ENCODE data around the gene ITGAV.
A peak's percentile ranks its signal among the peaks of the same experiment; 100 is the strongest.

Gene ITGAV

GRCh38 chr2:186612026-186612425 lies 22.2 kb downstream of the ITGAV start:
- no peak for DNase-seq (ENCODE audit: low spot score)

GRCh38 chr2:186612555-186613440 lies 22.9 kb downstream of the ITGAV start:
- DNase-seq (ENCODE audit: low spot score) (no peak), FAIRE-seq (no peak)

More at GRCh38 chr2:186612026-186612425, 22.2 kb downstream of the ITGAV start:
- FAIRE-seq: no peak

GRCh38 chr2:186614373-186614772 lies 24.5 kb downstream of the ITGAV start:
- DNase-seq (ENCODE audit: low spot score) (no peak), FAIRE-seq (peak; percentile 68)

- FAIRE-seq (no peak), DNase-seq (ENCODE audit: low spot score) (no peak)
These were observed 27.3 kb downstream of the ITGAV start for GRCh38 chr2:186617148-186617547.

GRCh38 chr2:186617771-186618170 lies 27.9 kb downstream of the ITGAV start:
- FAIRE-seq (no peak), DNase-seq (ENCODE audit: low spot score) (no peak)

GRCh38 chr2:186618696-186619095 lies 28.8 kb downstream of the ITGAV start:
- FAIRE-seq (no peak), DNase-seq (ENCODE audit: low spot score) (no peak)

GRCh38 chr2:186623084-186623483 lies 33.2 kb downstream of the ITGAV start:
- no peak for FAIRE-seq
- DNase-seq (ENCODE audit: low spot score): no peak

GRCh38 chr2:186624276-186624675 lies 34.4 kb downstream of the ITGAV start:
- FAIRE-seq: no peak

GRCh38 chr2:186629250-186629996 lies 39.6 kb downstream of the ITGAV start:
- FAIRE-seq (peak; percentile 26), DNase-seq (ENCODE audit: low spot score) (no peak)

More at GRCh38 chr2:186624276-186624675, 34.4 kb downstream of the ITGAV start:
- DNase-seq (ENCODE audit: low spot score): no peak

- no peak for FAIRE-seq
- no peak for DNase-seq (ENCODE audit: low spot score)
These were observed 42.6 kb downstream of the ITGAV start for GRCh38 chr2:186632417-186632816.

- no peak for FAIRE-seq
- DNase-seq (ENCODE audit: low spot score): no peak
These were observed 44.8 kb downstream of the ITGAV start for GRCh38 chr2:186634701-186635100.

GRCh38 chr2:186636800-186637496 lies 47.1 kb downstream of the ITGAV start:
- FAIRE-seq: no peak

GRCh38 chr2:186637497-186637800 lies 47.6 kb downstream of the ITGAV start:
- FAIRE-seq: no peak

More at GRCh38 chr2:186636800-186637496, 47.1 kb downstream of the ITGAV start:
- DNase-seq (ENCODE audit: low spot score): no peak

GRCh38 chr2:186639939-186640338 lies 50.1 kb downstream of the ITGAV start:
- FAIRE-seq (no peak), DNase-seq (ENCODE audit: low spot score) (no peak)

More at GRCh38 chr2:186637497-186637800, 47.6 kb downstream of the ITGAV start:
- no peak for DNase-seq (ENCODE audit: low spot score)

GRCh38 chr2:186641132-186641806 lies 51.4 kb downstream of the ITGAV start:
- DNase-seq (ENCODE audit: low spot score): no peak
- no peak for FAIRE-seq

GRCh38 chr2:186641807-186642321 lies 52.0 kb downstream of the ITGAV start:
- DNase-seq (ENCODE audit: low spot score) (peak; percentile 67), FAIRE-seq (peak; percentile 86)

GRCh38 chr2:186644791-186645190 lies 54.9 kb downstream of the ITGAV start:
- FAIRE-seq: no peak
- DNase-seq (ENCODE audit: low spot score): no peak

- DNase-seq (ENCODE audit: low spot score): no peak
- no peak for FAIRE-seq
These were observed 56.1 kb downstream of the ITGAV start for GRCh38 chr2:186645999-186646398.

GRCh38 chr2:186648130-186648529 lies 58.3 kb downstream of the ITGAV start:
- DNase-seq (ENCODE audit: low spot score) (no peak), FAIRE-seq (no peak)

- peak; percentile 34 for FAIRE-seq
- DNase-seq (ENCODE audit: low spot score): no peak
These were observed 63.7 kb downstream of the ITGAV start for GRCh38 chr2:186653511-186653910.

GRCh38 chr2:186659383-186659782 lies 69.5 kb downstream of the ITGAV start:
- DNase-seq (ENCODE audit: low spot score) (no peak), FAIRE-seq (no peak)
